GM12864 (cell line): Measurements from ENCODE around the gene SARS1.
"Not testable (repeated sequence)": the region's sequence is repeated elsewhere in the genome, so short reads cannot be mapped to it uniquely, and the experiment has no call there.

Experiments
- DNase-seq: peaks from one replicate; pipeline ENCODE4 v3.0.0-alpha.2; 2011; ENCODE audit warnings: low read depth
- H3K4me3 ChIP-seq: 2 replicates; pipeline ENCODE4 v1.5.1; 2011; ENCODE audit warnings: mild to moderate bottlenecking, low read depth, low read length, control low read depth
- TF ChIP-seq, protein P1 (sequence below): IDR thresholded peaks from 2 replicates; pipeline ENCODE4 v1.5.1; 2011; ENCODE audit warnings: low read depth, mild to moderate bottlenecking, moderate library complexity, low read length, control low read depth, inconsistent platforms; ENCODE audit errors: missing control alignments

The SARS1 gene

DNA sequence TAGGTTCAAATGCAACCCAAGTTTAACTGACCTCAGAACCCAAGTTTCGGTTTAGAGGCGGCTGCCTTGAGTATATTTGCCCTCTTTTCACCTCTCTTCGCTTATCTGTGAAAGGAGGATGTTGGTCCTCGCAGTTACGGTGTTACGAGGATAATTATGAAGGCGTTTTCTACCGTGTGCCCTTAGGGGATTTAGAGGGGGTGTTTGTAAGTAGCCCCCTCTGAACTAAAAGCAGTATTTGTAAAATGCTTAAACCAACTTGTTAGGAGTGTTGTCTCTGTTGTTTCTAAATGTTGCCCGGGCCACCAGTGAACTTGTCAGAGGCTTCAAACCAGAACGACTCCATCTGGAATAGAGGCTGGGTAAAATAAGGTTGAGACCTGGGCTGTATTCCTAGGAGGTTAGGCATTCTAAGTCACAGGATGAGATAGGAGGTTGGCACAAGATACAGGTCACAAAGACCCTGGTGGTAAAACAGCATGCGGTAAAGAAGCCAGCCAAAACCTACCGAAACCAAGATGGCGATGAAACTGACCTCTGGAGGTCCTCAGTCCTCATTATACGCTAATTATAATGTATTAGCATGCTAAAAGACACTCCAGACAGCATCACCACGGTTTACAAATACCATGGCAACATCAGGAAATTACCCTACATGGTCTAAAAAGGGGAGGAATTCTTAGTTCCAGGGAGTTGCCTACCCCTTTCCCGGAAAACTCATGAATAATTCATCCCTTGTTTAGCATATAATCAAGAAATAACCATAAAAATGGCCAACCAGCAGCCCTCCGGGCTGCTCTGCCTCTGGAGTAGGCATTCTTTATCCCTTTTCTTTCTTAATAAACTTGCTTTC, 70.3 kb downstream of the SARS1 start:
- DNase-seq: peak; percentile 36
- peak overlapping the region; percentile 61 for H3K4me3 ChIP-seq
- TF ChIP-seq, protein P1, sequence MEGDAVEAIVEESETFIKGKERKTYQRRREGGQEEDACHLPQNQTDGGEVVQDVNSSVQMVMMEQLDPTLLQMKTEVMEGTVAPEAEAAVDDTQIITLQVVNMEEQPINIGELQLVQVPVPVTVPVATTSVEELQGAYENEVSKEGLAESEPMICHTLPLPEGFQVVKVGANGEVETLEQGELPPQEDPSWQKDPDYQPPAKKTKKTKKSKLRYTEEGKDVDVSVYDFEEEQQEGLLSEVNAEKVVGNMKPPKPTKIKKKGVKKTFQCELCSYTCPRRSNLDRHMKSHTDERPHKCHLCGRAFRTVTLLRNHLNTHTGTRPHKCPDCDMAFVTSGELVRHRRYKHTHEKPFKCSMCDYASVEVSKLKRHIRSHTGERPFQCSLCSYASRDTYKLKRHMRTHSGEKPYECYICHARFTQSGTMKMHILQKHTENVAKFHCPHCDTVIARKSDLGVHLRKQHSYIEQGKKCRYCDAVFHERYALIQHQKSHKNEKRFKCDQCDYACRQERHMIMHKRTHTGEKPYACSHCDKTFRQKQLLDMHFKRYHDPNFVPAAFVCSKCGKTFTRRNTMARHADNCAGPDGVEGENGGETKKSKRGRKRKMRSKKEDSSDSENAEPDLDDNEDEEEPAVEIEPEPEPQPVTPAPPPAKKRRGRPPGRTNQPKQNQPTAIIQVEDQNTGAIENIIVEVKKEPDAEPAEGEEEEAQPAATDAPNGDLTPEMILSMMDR: no peak

DNA sequence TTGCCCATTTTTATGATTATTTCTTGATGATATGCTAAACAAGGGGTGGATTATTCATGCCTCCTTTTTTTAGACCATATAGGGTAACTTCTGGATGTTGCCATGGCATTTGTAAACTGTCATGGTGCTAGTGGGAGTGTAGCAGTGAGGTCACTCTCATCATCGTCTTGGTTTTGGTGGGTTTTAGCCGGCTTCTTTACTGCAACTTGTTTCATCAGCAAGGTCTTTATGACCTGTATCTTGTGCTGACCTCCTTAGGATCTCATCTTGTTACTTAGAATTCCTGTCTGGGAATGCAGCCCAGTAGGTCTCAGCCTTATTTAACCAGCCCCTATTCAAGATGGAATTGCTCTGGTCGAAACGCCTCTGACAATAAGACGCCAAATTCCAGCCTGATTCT, 73.0 kb downstream of the SARS1 start:
- not testable (repeated sequence) for DNase-seq, H3K4me3 ChIP-seq
